Astrocyte of the spinal cord (primary cell): ENCODE results near the gene SIGLEC7.

Source experiments
- DNase-seq: peaks from one replicate; pipeline ENCODE4 v3.0.0; 2011; ENCODE audit warnings: low read depth, low spot score
- H3K4me3 ChIP-seq: 2 replicates; pipeline ENCODE4 v1.5.1; 2011; ENCODE audit warnings: low read depth, mild to moderate bottlenecking, low read length, moderate library complexity
- in situ Hi-C: cut with HindIII; loops from 2 replicates; pipeline ENCODE4 v1.10.0; 2017; ENCODE audit warnings: low sequenced_read_pairs
- TF ChIP-seq, protein P1 (sequence below): IDR thresholded peaks from 2 replicates; pipeline ENCODE4 v1.5.1; 2012; ENCODE audit warnings: low read depth, mild to moderate bottlenecking, low read length, inconsistent platforms

The SIGLEC7 gene

DNA sequence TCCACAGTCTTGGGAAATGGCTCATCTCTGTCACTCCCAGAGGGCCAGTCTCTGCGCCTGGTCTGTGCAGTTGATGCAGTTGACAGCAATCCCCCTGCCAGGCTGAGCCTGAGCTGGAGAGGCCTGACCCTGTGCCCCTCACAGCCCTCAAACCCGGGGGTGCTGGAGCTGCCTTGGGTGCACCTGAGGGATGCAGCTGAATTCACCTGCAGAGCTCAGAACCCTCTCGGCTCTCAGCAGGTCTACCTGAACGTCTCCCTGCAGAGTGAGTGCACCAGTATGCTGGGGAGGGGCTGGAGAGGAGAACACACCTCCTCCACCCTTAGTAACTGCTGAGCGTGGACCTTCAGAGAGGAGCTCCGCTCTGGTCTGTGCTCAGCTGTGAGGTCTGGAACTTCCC lies 15.1 kb upstream of the SIGLEC7 start:
- in situ Hi-C loops, result no loop called here
- no peak for DNase-seq
- H3K4me3 ChIP-seq, result no peak overlapping the region
- TF ChIP-seq, protein P1, sequence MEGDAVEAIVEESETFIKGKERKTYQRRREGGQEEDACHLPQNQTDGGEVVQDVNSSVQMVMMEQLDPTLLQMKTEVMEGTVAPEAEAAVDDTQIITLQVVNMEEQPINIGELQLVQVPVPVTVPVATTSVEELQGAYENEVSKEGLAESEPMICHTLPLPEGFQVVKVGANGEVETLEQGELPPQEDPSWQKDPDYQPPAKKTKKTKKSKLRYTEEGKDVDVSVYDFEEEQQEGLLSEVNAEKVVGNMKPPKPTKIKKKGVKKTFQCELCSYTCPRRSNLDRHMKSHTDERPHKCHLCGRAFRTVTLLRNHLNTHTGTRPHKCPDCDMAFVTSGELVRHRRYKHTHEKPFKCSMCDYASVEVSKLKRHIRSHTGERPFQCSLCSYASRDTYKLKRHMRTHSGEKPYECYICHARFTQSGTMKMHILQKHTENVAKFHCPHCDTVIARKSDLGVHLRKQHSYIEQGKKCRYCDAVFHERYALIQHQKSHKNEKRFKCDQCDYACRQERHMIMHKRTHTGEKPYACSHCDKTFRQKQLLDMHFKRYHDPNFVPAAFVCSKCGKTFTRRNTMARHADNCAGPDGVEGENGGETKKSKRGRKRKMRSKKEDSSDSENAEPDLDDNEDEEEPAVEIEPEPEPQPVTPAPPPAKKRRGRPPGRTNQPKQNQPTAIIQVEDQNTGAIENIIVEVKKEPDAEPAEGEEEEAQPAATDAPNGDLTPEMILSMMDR, result no peak

DNA sequence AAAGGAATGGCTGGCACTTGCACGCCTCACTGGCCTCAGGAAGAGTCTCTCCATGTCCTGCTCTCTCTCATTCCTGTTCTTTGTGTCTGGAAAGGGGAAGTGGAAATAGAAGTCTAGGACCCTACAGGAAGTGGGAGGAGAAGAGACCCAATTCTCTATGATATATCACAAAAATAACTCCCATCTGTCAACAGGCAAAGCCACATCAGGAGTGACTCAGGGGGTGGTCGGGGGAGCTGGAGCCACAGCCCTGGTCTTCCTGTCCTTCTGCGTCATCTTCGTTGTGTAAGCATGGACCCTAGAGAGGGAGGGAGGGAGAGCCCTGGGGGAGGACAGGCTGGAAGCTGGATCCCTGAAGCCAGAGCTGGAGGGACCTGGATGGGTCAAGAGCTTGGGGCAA lies 14.3 kb upstream of the SIGLEC7 start:
- TF ChIP-seq, protein P1, result no peak
- in situ Hi-C loops, result no loop called here
- DNase-seq, result no peak
- no peak overlapping the region for H3K4me3 ChIP-seq

DNA sequence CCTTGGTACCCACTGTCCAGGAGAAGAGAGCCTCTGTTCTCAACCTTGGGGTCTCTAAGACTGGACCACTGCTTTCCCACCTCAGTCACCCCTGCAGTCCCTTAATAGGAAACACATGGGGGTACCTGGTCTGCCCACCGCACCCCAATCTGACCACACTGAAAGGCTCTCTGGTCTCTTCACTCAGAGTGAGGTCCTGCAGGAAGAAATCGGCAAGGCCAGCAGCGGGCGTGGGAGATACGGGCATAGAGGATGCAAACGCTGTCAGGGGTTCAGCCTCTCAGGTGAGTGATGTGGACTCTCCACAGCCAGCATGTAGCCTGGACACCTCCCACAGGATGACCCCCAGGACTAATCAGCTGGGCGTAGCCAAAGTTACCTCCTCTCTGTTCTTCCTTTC lies 13.9 kb upstream of the SIGLEC7 start:
- DNase-seq, result no peak
- in situ Hi-C loops, result no loop called here
- TF ChIP-seq, protein P1, result no peak
- H3K4me3 ChIP-seq, result no peak overlapping the region

DNA sequence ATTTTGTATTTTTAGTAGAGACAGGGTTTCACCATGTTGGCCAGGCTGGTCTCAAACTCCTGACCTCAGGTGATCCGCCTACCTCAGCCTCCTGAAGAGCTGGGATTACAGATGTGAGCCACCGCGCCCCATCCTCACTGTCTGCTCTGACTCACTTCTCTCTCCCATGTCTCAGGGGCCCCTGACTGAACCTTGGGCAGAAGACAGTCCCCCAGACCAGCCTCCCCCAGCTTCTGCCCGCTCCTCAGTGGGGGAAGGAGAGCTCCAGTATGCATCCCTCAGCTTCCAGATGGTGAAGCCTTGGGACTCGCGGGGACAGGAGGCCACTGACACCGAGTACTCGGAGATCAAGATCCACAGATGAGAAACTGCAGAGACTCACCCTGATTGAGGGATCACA lies 12.4 kb upstream of the SIGLEC7 start:
- no peak overlapping the region for H3K4me3 ChIP-seq
- TF ChIP-seq, protein P1, result no peak
- in situ Hi-C loops, result no loop called here
- DNase-seq, result no peak

DNA sequence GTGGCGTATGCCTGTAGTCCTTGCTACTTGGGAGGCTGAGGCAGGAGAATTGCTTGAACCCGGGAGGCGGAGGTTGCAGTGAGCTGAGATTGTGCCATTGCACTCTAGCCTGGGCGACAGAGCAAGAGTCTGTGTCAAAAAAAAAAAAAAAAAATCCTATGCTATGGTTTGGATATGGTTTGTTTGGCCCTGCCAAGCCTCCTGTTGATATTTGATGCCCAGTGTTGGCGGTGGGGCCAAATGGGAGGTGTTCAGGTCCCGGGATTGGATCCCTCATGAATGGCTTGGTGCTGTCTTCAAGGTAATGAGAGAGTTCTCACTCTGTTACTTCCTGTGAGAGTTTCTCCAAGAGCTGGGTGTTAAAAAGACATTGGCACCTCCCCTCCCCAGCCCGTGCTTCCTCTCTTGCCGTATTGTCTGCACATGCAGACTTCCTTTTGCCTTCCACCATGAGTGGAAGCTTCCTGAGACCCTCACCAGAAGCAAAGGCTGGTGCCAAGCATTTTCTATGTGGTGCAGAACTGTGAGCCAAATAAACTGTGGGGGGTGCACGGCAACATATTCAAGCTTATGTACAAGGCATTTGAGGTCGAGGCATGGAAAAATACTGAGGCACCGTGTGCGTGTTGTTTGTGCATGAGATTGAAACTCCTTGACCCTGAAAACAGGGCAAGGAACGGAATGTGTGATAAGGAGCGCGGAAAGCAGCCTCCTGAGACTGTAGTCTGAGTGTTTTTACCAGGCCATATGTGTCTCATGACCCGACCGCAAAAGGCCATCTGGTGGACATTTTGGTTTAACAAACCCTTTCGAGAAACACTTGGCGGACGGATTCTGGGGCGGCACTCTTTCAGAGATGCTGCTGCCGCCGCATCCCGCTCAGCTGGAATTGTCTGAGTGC lies 10.1 kb upstream of the SIGLEC7 start:
- in situ Hi-C loops, result no loop called here
- no peak overlapping the region for H3K4me3 ChIP-seq
- DNase-seq, result peak; percentile 1
- TF ChIP-seq, protein P1, result no peak

DNA sequence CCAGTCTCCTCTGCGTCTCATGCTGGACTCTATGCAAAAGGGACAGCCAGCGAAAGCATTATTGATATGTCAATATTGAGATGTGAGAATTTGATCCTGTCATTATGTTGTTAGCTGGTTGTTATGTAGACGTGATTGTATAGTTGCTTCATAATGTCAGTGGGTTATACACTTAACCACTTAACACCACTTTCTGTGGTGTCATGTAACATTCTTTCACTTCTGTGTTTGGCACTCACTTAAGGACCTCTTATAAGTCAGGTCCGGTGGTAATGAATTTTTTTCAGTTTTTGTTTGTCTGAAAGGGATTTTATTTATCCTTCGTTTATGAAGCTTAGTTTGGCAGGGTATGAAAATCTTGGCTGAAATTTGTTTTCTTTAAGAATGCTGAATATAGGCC lies 7.1 kb upstream of the SIGLEC7 start:
- in situ Hi-C loops, result no loop called here
- no peak for DNase-seq
- TF ChIP-seq, protein P1, result no peak
- H3K4me3 ChIP-seq, result no peak overlapping the region
